ENCODE results near the gene F13B. TPM values are rescaled to one million over a fixed set of nuclear protein-coding genes. Genes with fewer than 3 reads are reported as not detected.
"Not testable (repeated sequence)": the region's sequence is repeated elsewhere in the genome, so short reads cannot be mapped to it uniquely, and the experiment has no call there.

The F13B gene
- total RNA-seq, 2 experiments from 2014 or later, result not detected

DNA sequence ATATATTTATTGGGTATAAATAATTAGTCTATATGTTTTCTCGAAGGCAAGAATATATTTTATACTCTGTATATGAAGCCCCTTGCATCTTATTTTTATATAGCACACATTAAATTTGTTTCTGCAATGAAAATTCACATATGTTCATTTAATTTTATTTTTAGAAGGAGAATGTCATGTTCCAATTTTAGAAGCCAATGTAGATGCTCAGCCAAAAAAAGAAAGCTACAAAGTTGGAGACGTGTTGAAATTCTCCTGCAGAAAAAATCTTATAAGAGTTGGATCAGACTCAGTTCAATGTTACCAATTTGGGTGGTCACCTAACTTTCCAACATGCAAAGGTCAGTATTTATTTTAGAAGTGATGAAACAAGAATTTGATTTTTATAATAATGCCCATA, 73.1 kb downstream of the F13B start:
- no peaks in the 10 kb centered on the region for H4K20me1 ChIP-seq (ENCODE audit: insufficient read depth, low read length)
- TF ChIP-seq, protein P1, sequence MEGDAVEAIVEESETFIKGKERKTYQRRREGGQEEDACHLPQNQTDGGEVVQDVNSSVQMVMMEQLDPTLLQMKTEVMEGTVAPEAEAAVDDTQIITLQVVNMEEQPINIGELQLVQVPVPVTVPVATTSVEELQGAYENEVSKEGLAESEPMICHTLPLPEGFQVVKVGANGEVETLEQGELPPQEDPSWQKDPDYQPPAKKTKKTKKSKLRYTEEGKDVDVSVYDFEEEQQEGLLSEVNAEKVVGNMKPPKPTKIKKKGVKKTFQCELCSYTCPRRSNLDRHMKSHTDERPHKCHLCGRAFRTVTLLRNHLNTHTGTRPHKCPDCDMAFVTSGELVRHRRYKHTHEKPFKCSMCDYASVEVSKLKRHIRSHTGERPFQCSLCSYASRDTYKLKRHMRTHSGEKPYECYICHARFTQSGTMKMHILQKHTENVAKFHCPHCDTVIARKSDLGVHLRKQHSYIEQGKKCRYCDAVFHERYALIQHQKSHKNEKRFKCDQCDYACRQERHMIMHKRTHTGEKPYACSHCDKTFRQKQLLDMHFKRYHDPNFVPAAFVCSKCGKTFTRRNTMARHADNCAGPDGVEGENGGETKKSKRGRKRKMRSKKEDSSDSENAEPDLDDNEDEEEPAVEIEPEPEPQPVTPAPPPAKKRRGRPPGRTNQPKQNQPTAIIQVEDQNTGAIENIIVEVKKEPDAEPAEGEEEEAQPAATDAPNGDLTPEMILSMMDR (conservative IDR thresholded peaks at IDR 0.05; ENCODE audit: low read length), result no peak
- TF ChIP-seq EZH2phosphoT487 (IDR thresholded peaks at IDR 0.05; ENCODE audit: borderline replicate concordance, low read depth, low read length), result no peak
- CTCF ChIA-PET (ENCODE audit: unreplicated experiment), result no interaction called here
- no TSS peak for BruUV-seq (replicated peaks)
- intact Hi-C loops (cut with micrococcal nuclease; ENCODE audit: unreplicated experiment), result no loop called here
- H3K4me3 ChIP-seq (ENCODE audit: low read depth, low read length, poor library complexity, severe bottlenecking), result no peak overlapping the region
- POLR2A ChIA-PET, result no interaction called here
- H3K9me2 ChIP-seq (ENCODE audit: insufficient read depth, low read length), result no peaks in the 10 kb centered on the region
- no peaks in the 10 kb centered on the region for H3K36me3 ChIP-seq (ENCODE audit: insufficient read depth, low read length)
- no peaks in the 10 kb centered on the region for H3K9me3 ChIP-seq (ENCODE audit: low read length)
- DNase-seq (ENCODE audit: low spot score), result no peak
- no peak overlapping the region for H3K27ac ChIP-seq (ENCODE audit: low read depth, low read length, poor library complexity, severe bottlenecking)
- no peaks in the 10 kb centered on the region for H3K4me1 ChIP-seq (ENCODE audit: insufficient read depth, low read length, poor library complexity, severe bottlenecking)
- H2AFZ ChIP-seq (ENCODE audit: low read length), result no peak overlapping the region
- no peaks in the 10 kb centered on the region for H3K79me2 ChIP-seq (ENCODE audit: insufficient read depth, low read depth, low read length)
- H3K4me2 ChIP-seq (ENCODE audit: low read length), result no peak overlapping the region

DNA sequence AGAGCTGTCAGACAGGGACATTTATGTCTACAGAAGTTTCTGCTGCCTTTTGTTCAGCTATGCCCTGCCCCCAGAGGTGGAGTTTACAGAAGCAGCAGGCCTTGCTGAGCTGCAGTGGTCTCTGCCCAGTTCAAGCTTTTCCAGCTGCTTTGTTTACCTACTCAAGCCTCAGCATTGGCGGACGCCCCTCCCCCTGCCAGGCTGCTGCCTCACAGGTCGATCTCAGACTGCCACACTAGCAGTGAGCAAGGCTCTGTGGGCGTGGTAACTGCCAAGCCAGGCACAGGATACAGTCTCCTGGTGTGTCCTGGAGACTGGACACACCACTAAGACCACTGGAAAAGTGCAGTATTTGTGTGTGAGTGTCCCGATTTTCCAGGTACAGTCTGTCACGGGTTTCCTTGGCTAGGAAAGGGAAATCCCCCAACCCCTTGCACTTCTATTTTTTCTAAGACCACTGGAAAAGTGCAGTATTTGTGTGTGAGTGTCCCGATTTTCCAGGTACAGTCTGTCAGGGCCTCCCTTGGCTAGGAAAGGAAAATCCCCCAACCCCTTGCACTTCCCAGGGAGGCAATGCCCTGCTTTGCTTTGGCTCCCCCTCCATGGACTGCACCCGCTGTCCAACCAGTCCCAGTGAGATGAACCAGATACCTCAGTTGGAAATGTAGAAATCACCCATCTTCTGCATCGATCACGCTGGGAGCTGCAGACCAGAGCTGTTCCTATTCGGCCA, 75.0 kb downstream of the F13B start:
- H3K9me2 ChIP-seq (ENCODE audit: insufficient read depth, low read length); H3K9me3 ChIP-seq (ENCODE audit: low read length); H3K4me3 ChIP-seq (ENCODE audit: low read depth, low read length, poor library complexity, severe bottlenecking); H3K27ac ChIP-seq (ENCODE audit: low read depth, low read length, poor library complexity, severe bottlenecking); H3K4me2 ChIP-seq (ENCODE audit: low read length); BruUV-seq (replicated peaks); H2AFZ ChIP-seq (ENCODE audit: low read length); POLR2A ChIA-PET; H3K4me1 ChIP-seq (ENCODE audit: insufficient read depth, low read length, poor library complexity, severe bottlenecking); H4K20me1 ChIP-seq (ENCODE audit: insufficient read depth, low read length); H3K79me2 ChIP-seq (ENCODE audit: insufficient read depth, low read depth, low read length); intact Hi-C loops (cut with micrococcal nuclease; ENCODE audit: unreplicated experiment); H3K36me3 ChIP-seq (ENCODE audit: insufficient read depth, low read length); DNase-seq (ENCODE audit: low spot score); CTCF ChIA-PET (ENCODE audit: unreplicated experiment): not testable (repeated sequence)

Other genes with a start within 250 kb of the F13B start
- gene CFHR1, start 247.5 kb downstream of the F13B start, total RNA-seq (2014; rRNA removed; shearing (Covaris generic)), result not detected in 2 replicates
- not detected in 2 replicates for gene CFHR1, start 247.5 kb downstream of the F13B start, total RNA-seq (2022)
- gene CFHR4, start 179.2 kb downstream of the F13B start, total RNA-seq (2014; rRNA removed; shearing (Covaris generic)), result not detected in 2 replicates
- not detected in 2 replicates for gene CFHR4, start 179.2 kb downstream of the F13B start, total RNA-seq (2022)
- gene CFHR2, start 123.5 kb downstream of the F13B start, total RNA-seq (2014; rRNA removed; shearing (Covaris generic)), result not detected in 2 replicates
- not detected in 2 replicates for gene CFHR2, start 123.5 kb downstream of the F13B start, total RNA-seq (2022)
- gene CFHR5, start 89.7 kb downstream of the F13B start, total RNA-seq (2014; rRNA removed; shearing (Covaris generic)), result not detected in 2 replicates
- gene CFHR5, start 89.7 kb downstream of the F13B start, total RNA-seq (2022), result not detected in 2 replicates
- 88.4 and 88.6 TPM in 2 replicates for gene ASPM, start 79.4 kb upstream of the F13B start, total RNA-seq (2014; rRNA removed; shearing (Covaris generic))
- 76.8 and 93.9 TPM in 2 replicates for gene ASPM, start 79.4 kb upstream of the F13B start, total RNA-seq (2022)
- 5.9 and 6.4 TPM in 2 replicates for gene ZBTB41, start 134.0 kb upstream of the F13B start, total RNA-seq (2014; rRNA removed; shearing (Covaris generic))
- gene ZBTB41, start 134.0 kb upstream of the F13B start, total RNA-seq (2022), result 9.8 and 10.9 TPM in 2 replicates
- gene CRB1, start 201.0 kb upstream of the F13B start, total RNA-seq (2014; rRNA removed; shearing (Covaris generic)), result 0.25 TPM in 1 of 2 replicates, not detected in the other
- not detected in 2 replicates for gene CRB1, start 201.0 kb upstream of the F13B start, total RNA-seq (2022)

Measured in OCI-LY7 (cell line).